GM13977 (cell line): ENCODE results near the gene LIN7C.

Source experiments
- DNase-seq: peaks from one replicate; pipeline ENCODE4 v3.0.0; 2012; ENCODE audit warnings: low spot score
- CTCF ChIP-seq: IDR thresholded peaks from 2 replicates; pipeline ENCODE4 v1.5.1; 2012; ENCODE audit warnings: mild to moderate bottlenecking, control low read depth; ENCODE audit not compliant: insufficient read depth; ENCODE audit errors: extremely low read depth, missing control alignments
- in situ Hi-C: fragments of 300-500 bp; cut with MboI; formaldehyde crosslinking; loops from one replicate; pipeline ENCODE4 v1.12.0; 2022; ENCODE audit warnings: low sequenced_read_pairs, low pct_unique_long_range_greater_than_20kb, mixed read lengths, inconsistent platforms; ENCODE audit not compliant: unreplicated experiment

The LIN7C gene

GRCh38 chr11:27470166-27470565 is 36.4 kb downstream of the LIN7C start:
- no peak for DNase-seq
- TF ChIP-seq CTCF: no peak
- in situ Hi-C loops: no loop called here

GRCh38 chr11:27468995-27469695 is 37.4 kb downstream of the LIN7C start:
- no peak for DNase-seq
- no peak for TF ChIP-seq CTCF
- in situ Hi-C loops: loop anchor here (10.0 kb wide), 1 partner anchor 284 kb away; no protein-coding TSS in a partner anchor

GRCh38 chr11:27468209-27468994 is 38.2 kb downstream of the LIN7C start:
- DNase-seq: no peak
- in situ Hi-C loops: loop anchor here (10.0 kb wide), 1 partner anchor 284 kb away; no protein-coding TSS in a partner anchor

GRCh38 chr11:27467181-27467913 is 39.2 kb downstream of the LIN7C start:
- DNase-seq: no peak
- TF ChIP-seq CTCF: no peak
- in situ Hi-C loops: loop anchor here (10.0 kb wide), 1 partner anchor 283 kb away; no protein-coding TSS in a partner anchor

More at GRCh38 chr11:27468209-27468994, 38.2 kb downstream of the LIN7C start:
- TF ChIP-seq CTCF: no peak

- DNase-seq: no peak
- in situ Hi-C loops: loop anchor here (10.0 kb wide), 1 partner anchor 282 kb away; no protein-coding TSS in a partner anchor
- no peak for TF ChIP-seq CTCF
Observed at GRCh38 chr11:27466363-27466762, 40.2 kb downstream of the LIN7C start.

- TF ChIP-seq CTCF: no peak
- in situ Hi-C loops: loop anchor here (10.0 kb wide), 1 partner anchor 281 kb away; no protein-coding TSS in a partner anchor
- DNase-seq: no peak
Observed at GRCh38 chr11:27465629-27466028, 40.9 kb downstream of the LIN7C start.
